Right hindlimb (tissue), 1 donor: ENCODE results near the gene PFDN6.
"Not testable (repeated sequence)": the region's sequence is repeated elsewhere in the genome, so short reads cannot be mapped to it uniquely, and the experiment has no call there.

Experiments used
- DNase-seq: peaks from one replicate; pipeline ENCODE4 v3.0.0-alpha.2; 2018

The PFDN6 gene

GRCh38 chr6:33273924-33274902 is 15.2 kb upstream of the PFDN6 start:
- no peak for DNase-seq

GRCh38 chr6:33275795-33276580 is 13.4 kb upstream of the PFDN6 start:
- DNase-seq = not testable (repeated sequence)

- DNase-seq = no peak
Observed at GRCh38 chr6:33276581-33276863, 12.9 kb upstream of the PFDN6 start.

GRCh38 chr6:33276864-33277662 is 12.3 kb upstream of the PFDN6 start, which contains the start of gene B3GALT4:
B3GALT4 (plus strand) TSS chr6:33277123; CDS start chr6:33277420, 297 bp downstream.
- peak; percentile 90 for DNase-seq

- DNase-seq = no peak
Observed at GRCh38 chr6:33277663-33278391, 11.6 kb upstream of the PFDN6 start.

GRCh38 chr6:33278392-33278741 is 11.0 kb upstream of the PFDN6 start:
- DNase-seq = no peak

GRCh38 chr6:33278810-33279209 is 10.6 kb upstream of the PFDN6 start:
- DNase-seq = no peak

GRCh38 chr6:33279257-33279695 is 10.1 kb upstream of the PFDN6 start:
- no peak for DNase-seq

GRCh38 chr6:33279971-33280511 is 9.4 kb upstream of the PFDN6 start:
- no peak for DNase-seq

- DNase-seq = no peak
Observed at GRCh38 chr6:33280539-33280938, 8.9 kb upstream of the PFDN6 start.

GRCh38 chr6:33285214-33285613 is 4.2 kb upstream of the PFDN6 start:
- not testable (repeated sequence) for DNase-seq

- DNase-seq = no peak
Observed at GRCh38 chr6:33286946-33287914, 2.2 kb upstream of the PFDN6 start.

- DNase-seq = no peak
Observed at GRCh38 chr6:33288141-33288920, 1.1 kb upstream of the PFDN6 start.

GRCh38 chr6:33289784-33290315 is 449 bp downstream of the PFDN6 start:
- DNase-seq = no peak

GRCh38 chr6:33290459-33290858 is 1.1 kb downstream of the PFDN6 start:
- DNase-seq = no peak

- DNase-seq = no peak
Observed at GRCh38 chr6:33292996-33293682, 3.7 kb downstream of the PFDN6 start.

- no peak for DNase-seq
Observed at GRCh38 chr6:33294086-33294823, 4.9 kb downstream of the PFDN6 start.
